Psoas muscle (tissue), 8 donors: ENCODE results near the gene PHF21B. TPM values are rescaled to one million over a fixed set of nuclear protein-coding genes. Genes with fewer than 3 reads are reported as not detected.

ENCODE experiments used
- ATAC-seq, 4 donors: fragments of 200-7000 bp; cut with Tn5 transposase; one replicate each; pipeline ENCODE4 v1.9.1; 2020; ENCODE audit warnings: moderate library complexity in 3 of 4, mild to moderate bottlenecking in 2 of 4
- DNase-seq, 2 donors: peaks; one replicate each; pipeline ENCODE4 v3.0.0-alpha.2; 2020
- H3K27ac ChIP-seq: fragments of 200-600 bp; one replicate; pipeline ENCODE4 v1.8.0; 2022
- H3K27me3 ChIP-seq, 3 donors: fragments of 200-600 bp in 1 of 3; one replicate each; pipeline versions ENCODE4 v1.6.1 to v1.8.0; 2013 to 2022; ENCODE audit warnings: low read length in 2 of 3, mild to moderate bottlenecking in 2 of 3, moderate library complexity in 1 of 3; ENCODE audit not compliant: insufficient read depth in 3 of 3
- H3K36me3 ChIP-seq, 2 donors: fragments of 200-600 bp in 1 of 2; one replicate each; pipeline versions ENCODE4 v1.6.1 to v1.8.0; 2013 to 2022; ENCODE audit warnings: low read depth in 1 of 2, mild to moderate bottlenecking in 1 of 2, moderate library complexity in 1 of 2; ENCODE audit not compliant: insufficient read depth in 1 of 2
- H3K4me1 ChIP-seq: fragments of 200-600 bp; one replicate; pipeline ENCODE4 v1.8.0; 2022
- H3K4me3 ChIP-seq: fragments of 200-600 bp; one replicate; pipeline ENCODE4 v1.8.0; 2022; ENCODE audit warnings: mild to moderate bottlenecking
- H3K9me3 ChIP-seq: fragments of 200-600 bp; one replicate; pipeline ENCODE4 v1.8.0; 2022
- CTCF ChIP-seq: fragments of 200-600 bp; IDR thresholded peaks from one replicate; pipeline ENCODE4 v1.8.0; 2022; ENCODE audit warnings: antibody characterized with exemption
- WGBS, 3 donors: extraction: QIAGEN DNeasy Blood & Tissue Kit; methylation state at CpG; one replicate each; pipeline versions ENCODE4 v1.1.6 to v1.1.7; 2013; 5-methylcytosine and 5-hydroxymethylcytosine counted together
- intact Hi-C, 2 donors: fragments of 100-400 bp; cut with DNase I; formaldehyde crosslinking; loops; one replicate each; pipeline versions ENCODE4 v1.11.0 to v1.14.2; 2022
- polyA plus RNA-seq, 3 donors: library from polyadenylated mRNA; stranded (reverse); fragments of 200-250 nt; gene quantifications; one replicate each; pipeline ENCODE4 v1.2.3, GENCODE V29; 2013
- total RNA-seq, 4 donors: library from RNA; stranded (reverse); fragmentation: NEBNext Ultra II Directional in 2 of 4; extraction: Animal tissue kit (Norgen Biotek cat#: 25700) in 2 of 4; gene quantifications; one replicate each; pipeline versions ENCODE4 v1.2.1 to v1.2.4, GENCODE V29; 2021 to 2023
- donor health status: healthy with polysubstance abuse.
- donor health status: DM: no; HTN: no; CAD: no; lungs with moderate emphysema.
- donor health status: Bipolar disorder and iron deficiency.
- donor health status: healthy.
- donor health status: DM: yes; HTN: yes; CAD: no.
- donor health status: DM: no; HTN: no; CAD: no.
- donor health status: DM: no; HTN: no; CAD: no.
- donor health status: DM: yes; HTN: yes; CAD: no.

PHF21B gene
- total and polyA plus RNA-seq, 7 donors = 0.03 to 0.58 (median 0.16) TPM; not detected in 1

GRCh38 chr22:44850946-44851345 lies 158.9 kb downstream of the PHF21B start:
- 66 to 71% (median 67%) methylated on average over 6 of the region's 6 CpGs for WGBS, 3 donors
- Histone ChIP-seq H3K27me3 (no peaks in the 10 kb centered on the region), H3K9me3 (no peaks in the 10 kb centered on the region), H3K27ac (no peak overlapping the region), H3K4me1 (no peaks in the 10 kb centered on the region), H3K4me3 (no peak overlapping the region), H3K36me3 (no peaks in the 10 kb centered on the region)
- intact Hi-C loops = no loop called here
- no peak for ATAC-seq
- no peak for TF ChIP-seq CTCF
- DNase-seq = no peak

- H3K36me3 ChIP-seq = no peaks in the 10 kb centered on the region
- H3K9me3 ChIP-seq = peaks cover 9% of the 10 kb centered on the region
- intact Hi-C loops = no loop called here
- DNase-seq (no peak), ATAC-seq (no peak)
- no peak for TF ChIP-seq CTCF
- H3K27ac ChIP-seq = no peak overlapping the region
- no peak overlapping the region for H3K4me3 ChIP-seq
- WGBS, 3 donors = 89 to 91% (median 91%) methylated on average over 21 of the region's 21 CpGs
- no peaks in the 10 kb centered on the region for H3K27me3 ChIP-seq
- H3K4me1 ChIP-seq = no peaks in the 10 kb centered on the region
These were observed 160.9 kb downstream of the PHF21B start for GRCh38 chr22:44848791-44849420.

GRCh38 chr22:44848296-44848741 lies 161.5 kb downstream of the PHF21B start:
- no peak for TF ChIP-seq CTCF
- 78 to 85% (median 83%) methylated on average over 14 of the region's 14 CpGs for WGBS, 3 donors
- intact Hi-C loops = no loop called here
- Histone ChIP-seq H3K9me3 (peaks cover 14% of the 10 kb centered on the region), H3K27ac (no peak overlapping the region), H3K27me3 (no peaks in the 10 kb centered on the region), H3K36me3 (no peaks in the 10 kb centered on the region), H3K4me1 (no peaks in the 10 kb centered on the region), H3K4me3 (no peak overlapping the region)
- ATAC-seq (no peak), DNase-seq (peak in 1 of 2 donors; percentile 39)

GRCh38 chr22:44847892-44848291 lies 161.9 kb downstream of the PHF21B start:
- TF ChIP-seq CTCF = no peak
- Histone ChIP-seq H3K27ac (no peak overlapping the region), H3K4me1 (no peaks in the 10 kb centered on the region), H3K9me3 (peaks cover 14% of the 10 kb centered on the region), H3K4me3 (no peak overlapping the region), H3K27me3 (no peaks in the 10 kb centered on the region), H3K36me3 (no peaks in the 10 kb centered on the region)
- ATAC-seq = no peak
- WGBS, 3 donors = 89 to 92% (median 90%) methylated on average over 13 to 18 of the region's 18 CpGs
- intact Hi-C loops = no loop called here
- peak in 1 of 2 donors; percentile 36 for DNase-seq

GRCh38 chr22:44847380-44847779 lies 162.4 kb downstream of the PHF21B start:
- intact Hi-C loops = no loop called here
- no peak overlapping the region for H3K4me3 ChIP-seq
- 50 to 52% (median 51%) methylated on average over 4 of the region's 4 CpGs for WGBS, 3 donors
- H3K4me1 ChIP-seq = no peaks in the 10 kb centered on the region
- DNase-seq (no peak), ATAC-seq (no peak)
- no peak for TF ChIP-seq CTCF
- no peaks in the 10 kb centered on the region for H3K27me3 ChIP-seq
- peaks cover 14% of the 10 kb centered on the region for H3K9me3 ChIP-seq
- no peaks in the 10 kb centered on the region for H3K36me3 ChIP-seq
- H3K27ac ChIP-seq = no peak overlapping the region
